Hepatocyte (in vitro differentiated cells): ENCODE results near the gene MED13L.

Source experiments
- CTCF ChIP-seq: fragments of 200-600 bp; sonication (generic); IDR thresholded peaks from 2 replicates; pipeline ENCODE4 v1.5.1; 2016; ENCODE audit warnings: antibody characterized with exemption, mild to moderate bottlenecking; ENCODE audit not compliant: poor library complexity
- EZH2 ChIP-seq: fragments of 200-600 bp; sonication (generic); IDR thresholded peaks from 2 replicates; pipeline ENCODE4 v1.6.1; 2016; ENCODE audit warnings: antibody characterized with exemption, mild to moderate bottlenecking, borderline replicate concordance
- EZH2phosphoT487 ChIP-seq: fragments of 200-600 bp; sonication (generic); IDR thresholded peaks from one replicate; pipeline ENCODE4 v1.6.1; 2018; ENCODE audit warnings: antibody characterized with exemption, mild to moderate bottlenecking, low read depth, moderate library complexity; ENCODE audit not compliant: unreplicated experiment, severe bottlenecking

- no peak for TF ChIP-seq CTCF
- TF ChIP-seq EZH2phosphoT487, result no peak
- TF ChIP-seq EZH2, result no peak
Measured at GRCh38 chr12:116249938-116250337, 27.6 kb downstream of the MED13L start.
